SK-N-SH (cell line): ENCODE measurements around the gene MAN2B2. TPM values are rescaled to one million over a fixed set of nuclear protein-coding genes. Genes with fewer than 3 reads are reported as not detected.

Experiments
- CTCF ChIA-PET: fragments of 300-600, 350-600 bp; formaldehyde crosslinking; extraction: SDS; loops from one replicate; lab custom pipeline; 2021; lab: Yijun Ruan, JAX
- POLR2A ChIA-PET: fragments of 350-600 bp; sonication (Branson Sonifier 250); formaldehyde crosslinking; extraction: SDS; loops from one replicate; lab custom pipeline; 2020; ENCODE audit warnings: antibody characterized with exemption, inconsistent platforms; lab: Yijun Ruan, JAX
- DNase-seq: peaks from one replicate; pipeline ENCODE4 v3.0.0; 2012
- H2AFZ ChIP-seq: fragments of 200-600 bp; sonication (generic); 2 replicates; pipeline ENCODE4 v1.8.1; 2016; ENCODE audit warnings: antibody characterized with exemption, mild to moderate bottlenecking, low read depth
- H3F3A ChIP-seq: fragments of 200-600 bp; sonication (generic); replicated peaks from 2 replicates; pipeline ENCODE3; 2016; ENCODE audit warnings: antibody characterized with exemption, mild to moderate bottlenecking; ENCODE audit not compliant: insufficient read depth
- H3K27ac ChIP-seq, 2 experiments: fragments of 200-500 bp in 1 of 2; fragments of 200-600 bp in 1 of 2; sonication (Bioruptor generic) in 1 of 2; sonication (generic), shearing (Covaris generic) in 1 of 2; 2 replicates each; pipeline versions ENCODE4 v1.5.1 to v1.6.1; 2014 to 2016; ENCODE audit warnings: low read depth in 2 of 2, inconsistent platforms in 1 of 2, low read length in 1 of 2, mild to moderate bottlenecking in 1 of 2, mixed read lengths in 1 of 2
- H3K27me3 ChIP-seq: fragments of 200-600 bp; sonication (generic), shearing (Covaris generic); 2 replicates; pipeline ENCODE4 v1.6.1; 2016; ENCODE audit warnings: mixed run types; ENCODE audit not compliant: insufficient read depth
- H3K36me3 ChIP-seq, 2 experiments: fragments of 200-500 bp in 1 of 2; fragments of 200-600 bp in 1 of 2; sonication (Bioruptor generic) in 1 of 2; sonication (generic) in 1 of 2; replicated peaks in 1 of 2; 2 replicates each; pipeline versions ENCODE3 to v1.5.1; 2014 to 2016; ENCODE audit warnings: low read length in 1 of 2, mild to moderate bottlenecking in 1 of 2; ENCODE audit not compliant: insufficient read depth in 2 of 2, control insufficient read depth in 1 of 2
- H3K4me1 ChIP-seq, 2 experiments: fragments of 200-500 bp in 1 of 2; fragments of 200-600 bp in 1 of 2; sonication (Bioruptor generic) in 1 of 2; sonication (generic), shearing (Covaris generic) in 1 of 2; 2 replicates each; pipeline versions ENCODE4 v1.5.1 to v1.6.1; 2014 to 2016; ENCODE audit warnings: low read depth in 1 of 2, low read length in 1 of 2, mixed run types in 1 of 2; ENCODE audit not compliant: insufficient read depth in 2 of 2, control insufficient read depth in 1 of 2
- H3K4me2 ChIP-seq: fragments of 200-600 bp; sonication (generic), shearing (Covaris generic); 2 replicates; pipeline ENCODE4 v1.6.1; 2017; ENCODE audit warnings: mixed run types
- H3K4me3 ChIP-seq, 2 experiments: fragments of 200-500 bp in 1 of 2; fragments of 200-600 bp in 1 of 2; sonication (Bioruptor generic) in 1 of 2; sonication (generic), shearing (Covaris generic) in 1 of 2; 2 replicates each; pipeline versions ENCODE4 v1.5.1 to v1.8.1; 2014 to 2016; ENCODE audit warnings: low read depth in 2 of 2, inconsistent platforms in 1 of 2, low read length in 1 of 2, mild to moderate bottlenecking in 1 of 2, mixed read lengths in 1 of 2, moderate library complexity in 1 of 2
- H3K79me2 ChIP-seq: fragments of 200-600 bp; sonication (generic); 2 replicates; pipeline ENCODE4 v1.8.1; 2017; ENCODE audit warnings: mild to moderate bottlenecking; ENCODE audit not compliant: insufficient read depth
- H3K9ac ChIP-seq: fragments of 200-600 bp; sonication (generic); 2 replicates; pipeline ENCODE4 v1.6.1; 2017; ENCODE audit warnings: mixed run types
- H3K9me2 ChIP-seq: fragments of 200-600 bp; sonication (generic); 2 replicates; pipeline ENCODE4 v1.6.1; 2017; ENCODE audit warnings: mixed run types
- H3K9me3 ChIP-seq: fragments of 200-600 bp; sonication (generic); 2 replicates; pipeline ENCODE4 v1.6.1; 2017; ENCODE audit warnings: mixed run types, mild to moderate bottlenecking, moderate library complexity
- H4K20me1 ChIP-seq: fragments of 200-600 bp; sonication (generic); 2 replicates; pipeline ENCODE4 v1.6.1; 2017; ENCODE audit warnings: mild to moderate bottlenecking, mixed run types; ENCODE audit not compliant: insufficient read depth
- FOXM1 ChIP-seq: IDR thresholded peaks from 2 replicates; pipeline ENCODE4 v1.4.0; 2012; ENCODE audit warnings: low read depth, mild to moderate bottlenecking
- GABPA ChIP-seq: IDR thresholded peaks from 2 replicates; pipeline ENCODE4 v1.4.0; 2012; ENCODE audit warnings: low read depth, mild to moderate bottlenecking
- POLR2AphosphoS5 ChIP-seq: IDR thresholded peaks from 2 replicates; pipeline ENCODE4 v1.6.1; 2012; ENCODE audit warnings: low read depth, low read length
- RAD21 ChIP-seq: IDR thresholded peaks from 2 replicates; pipeline ENCODE4 v1.6.1; 2012; ENCODE audit warnings: mild to moderate bottlenecking, low read length
- RFX5 ChIP-seq: IDR thresholded peaks from 2 replicates; pipeline ENCODE4 v1.6.1; 2012; ENCODE audit warnings: mild to moderate bottlenecking, improper control_type of control experiment, low read length
- RXRA ChIP-seq: IDR thresholded peaks from 2 replicates; pipeline ENCODE4 v1.4.0; 2012; ENCODE audit warnings: low read depth, mild to moderate bottlenecking, borderline replicate concordance
- SIN3A ChIP-seq: IDR thresholded peaks from 2 replicates; pipeline ENCODE4 v1.6.1; 2012; ENCODE audit warnings: low read depth, mild to moderate bottlenecking, low read length, moderate library complexity, borderline replicate concordance
- SMC3 ChIP-seq: IDR thresholded peaks from 2 replicates; pipeline ENCODE4 v1.6.1; 2012; ENCODE audit warnings: low read depth, low read length, improper control_type of control experiment
- TAF1 ChIP-seq: IDR thresholded peaks from 2 replicates; pipeline ENCODE4 v1.6.1; 2012; ENCODE audit warnings: low read depth, mild to moderate bottlenecking, low read length, moderate library complexity, borderline replicate concordance
- TEAD4 ChIP-seq: IDR thresholded peaks from 2 replicates; pipeline ENCODE4 v1.4.0; 2012; ENCODE audit warnings: mild to moderate bottlenecking, borderline replicate concordance; ENCODE audit not compliant: insufficient read depth
- ZBTB33 ChIP-seq: IDR thresholded peaks from 2 replicates; pipeline ENCODE4 v1.4.0; 2012; ENCODE audit warnings: low read depth, borderline replicate concordance
- WGBS: methylation state at CpG from one replicate; pipeline ENCODE4 v1.1.6; 2017; ENCODE audit warnings: low lambda C conversion rate; 5-methylcytosine and 5-hydroxymethylcytosine counted together
- polyA plus RNA-seq, 3 experiments: library from polyadenylated mRNA; depleted of rRNA; stranded (reverse); fragments of >200 nt; gene quantifications; 2 replicates each; pipeline ENCODE4 v1.2.3, GENCODE V29; 2012

The MAN2B2 gene
- polyA plus RNA-seq, 1 of the 3 experiments (the other 2 are of a cell fraction): 24.9 TPM

GRCh38 chr4:6621556-6621927 is 46.6 kb downstream of the MAN2B2 start:
- peak; percentile 16 for DNase-seq
- ChIA-PET CTCF (no interaction called here), POLR2A (interaction anchor here (1.7 kb wide), 1 partner anchor 13 kb away, joined by 4 read pairs; no protein-coding TSS in a partner anchor)
- Histone ChIP-seq H3F3A (no peaks in the 10 kb centered on the region), H2AFZ (no peak overlapping the region), H3K4me2 (no peak overlapping the region), H3K36me3 (peaks cover 0 to 6% of the 10 kb centered on the region in 2 experiments), H3K4me1 (no peaks in the 10 kb centered on the region), H3K4me3 (no peak overlapping the region), H4K20me1 (no peaks in the 10 kb centered on the region), H3K79me2 (no peaks in the 10 kb centered on the region), H3K9me2 (no peaks in the 10 kb centered on the region), H3K9me3 (no peaks in the 10 kb centered on the region), H3K9ac (no peak overlapping the region), H3K27me3 (no peaks in the 10 kb centered on the region), H3K27ac (no peak overlapping the region)
- no peak for TF ChIP-seq RAD21
- no peak for TF ChIP-seq ZBTB33
- no peak for TF ChIP-seq FOXM1
- no peak for TF ChIP-seq RXRA
- no peak for TF ChIP-seq SMC3
- TF ChIP-seq RFX5: no peak
- no peak for TF ChIP-seq SIN3A
- WGBS: 87% methylated on average over 13 of the region's 13 CpGs

GRCh38 chr4:6622744-6623143 is 47.8 kb downstream of the MAN2B2 start:
- Histone ChIP-seq H3K27me3 (no peaks in the 10 kb centered on the region), H3K79me2 (no peaks in the 10 kb centered on the region), H3K36me3 (peaks cover 0 to 4% of the 10 kb centered on the region in 2 experiments), H3K27ac (no peak overlapping the region), H4K20me1 (no peaks in the 10 kb centered on the region), H3K4me2 (no peak overlapping the region), H3F3A (no peaks in the 10 kb centered on the region), H3K9me3 (no peaks in the 10 kb centered on the region), H2AFZ (no peak overlapping the region), H3K4me1 (no peaks in the 10 kb centered on the region), H3K9ac (no peak overlapping the region), H3K9me2 (no peaks in the 10 kb centered on the region), H3K4me3 (no peak overlapping the region)
- POLR2A ChIA-PET: no interaction called here
- no peak for DNase-seq
- 81% methylated on average over 2 of the region's 2 CpGs for WGBS
- CTCF ChIA-PET: no interaction called here
- TF ChIP-seq TEAD4 (no peak), TAF1 (no peak), RFX5 (no peak), ZBTB33 (no peak), GABPA (no peak), POLR2AphosphoS5 (no peak)
